Right lobe of liver (tissue), 6 donors: ENCODE data around the gene C5. TPM values are rescaled to one million over a fixed set of nuclear protein-coding genes. Genes with fewer than 3 reads are reported as not detected.

ENCODE experiments used
- ATAC-seq, 4 donors: fragments of 200-7000 bp; cut with Tn5 transposase; one replicate each; pipeline ENCODE4 v1.9.1; 2020; ENCODE audit warnings: mild to moderate bottlenecking in 4 of 4, moderate library complexity in 4 of 4
- DNase-seq, 3 donors: peaks; one replicate each; pipeline ENCODE4 v3.0.0-alpha.2; 2020
- H3K27ac ChIP-seq, 3 donors: fragments of 200-600 bp; one replicate each; pipeline ENCODE4 v1.8.0; 2022
- H3K27me3 ChIP-seq, 2 donors: fragments of 200-600 bp; one replicate each; pipeline ENCODE4 v1.8.0; 2022
- H3K36me3 ChIP-seq, 4 donors: fragments of 200-600 bp; sonication (generic) in 1 of 4; one replicate each; pipeline versions ENCODE4 v1.5.1 to v1.8.0; 2017 to 2022; ENCODE audit warnings: control low read depth in 1 of 4
- H3K4me1 ChIP-seq, 4 donors: fragments of 200-600 bp; sonication (generic) in 1 of 4; one replicate each; pipeline versions ENCODE4 v1.5.1 to v1.8.0; 2017 to 2022; ENCODE audit warnings: control low read depth in 1 of 4
- H3K4me3 ChIP-seq, 3 donors: fragments of 200-600 bp; one replicate each; pipeline ENCODE4 v1.8.0; 2022
- H3K9me3 ChIP-seq, 4 donors: fragments of 200-600 bp; sonication (generic) in 1 of 4; one replicate each; pipeline versions ENCODE4 v1.5.1 to v1.8.0; 2017 to 2022; ENCODE audit warnings: control low read depth in 1 of 4
- POLR2A ChIP-seq: fragments of 450-650 bp; IDR thresholded peaks from one replicate; pipeline ENCODE4 v1.6.1; 2017; ENCODE audit warnings: antibody characterized with exemption, mild to moderate bottlenecking
- WGBS: methylation state at CpG from one replicate; pipeline ENCODE4 v1.1.6; 2018; ENCODE audit warnings: low coverage, low lambda C conversion rate; ENCODE audit not compliant: insufficient coverage; ENCODE audit errors: missing lambda C conversion rate; 5-methylcytosine and 5-hydroxymethylcytosine counted together
- intact Hi-C, 2 donors: fragments of 100-400 bp; cut with DNase I; formaldehyde crosslinking; loops; one replicate each; pipeline versions ENCODE4 v1.11.2 to v1.14.1; 2022
- total RNA-seq, 6 experiments: library from RNA; depleted of rRNA in 2 of 6; stranded (reverse); fragments of >200 nt in 2 of 6; fragmentation: NEBNext Ultra II Directional in 3 of 6; extraction: Animal tissue kit (Norgen Biotek cat#: 25700) in 3 of 6; gene quantifications; one replicate each; pipeline versions ENCODE4 v1.1.0 to v1.2.4, GENCODE V29; 2016 to 2023
- TF ChIP-seq, protein P1 (sequence below), 4 donors: fragments of 200-600 bp in 3 of 4; fragments of 450-650 bp in 1 of 4; IDR thresholded peaks; one replicate each; pipeline versions ENCODE4 v1.5.1 to v1.8.0; 2016 to 2022; ENCODE audit warnings: antibody characterized with exemption in 4 of 4, mild to moderate bottlenecking in 2 of 4
- donor health status: DM: no; HTN: yes; CAD: no.
- donor health status: DM: no; HTN: no; CAD: no.
- donor health status: DM: no; HTN: no; CAD: no.
- donor health status: DM: no; HTN: yes; CAD: no.
- donor health status: DM: no; HTN: yes; CAD: no.

Gene C5
- total RNA-seq, 6 experiments from 2014 or later: 251 to 616 (median 411) TPM

- Histone ChIP-seq H3K27me3 (no peaks in the 10 kb centered on the region), H3K27ac (no peak overlapping the region), H3K4me3 (no peak overlapping the region), H3K36me3 (peaks cover 0 to 41% (median 20%) of the 10 kb centered on the region in 4 donors), H3K4me1 (peaks cover 0 to 15% (median 4%) of the 10 kb centered on the region in 4 donors), H3K9me3 (no peaks in the 10 kb centered on the region)
- no peak for DNase-seq
- intact Hi-C loops: no loop called here
- TF ChIP-seq, protein P1, sequence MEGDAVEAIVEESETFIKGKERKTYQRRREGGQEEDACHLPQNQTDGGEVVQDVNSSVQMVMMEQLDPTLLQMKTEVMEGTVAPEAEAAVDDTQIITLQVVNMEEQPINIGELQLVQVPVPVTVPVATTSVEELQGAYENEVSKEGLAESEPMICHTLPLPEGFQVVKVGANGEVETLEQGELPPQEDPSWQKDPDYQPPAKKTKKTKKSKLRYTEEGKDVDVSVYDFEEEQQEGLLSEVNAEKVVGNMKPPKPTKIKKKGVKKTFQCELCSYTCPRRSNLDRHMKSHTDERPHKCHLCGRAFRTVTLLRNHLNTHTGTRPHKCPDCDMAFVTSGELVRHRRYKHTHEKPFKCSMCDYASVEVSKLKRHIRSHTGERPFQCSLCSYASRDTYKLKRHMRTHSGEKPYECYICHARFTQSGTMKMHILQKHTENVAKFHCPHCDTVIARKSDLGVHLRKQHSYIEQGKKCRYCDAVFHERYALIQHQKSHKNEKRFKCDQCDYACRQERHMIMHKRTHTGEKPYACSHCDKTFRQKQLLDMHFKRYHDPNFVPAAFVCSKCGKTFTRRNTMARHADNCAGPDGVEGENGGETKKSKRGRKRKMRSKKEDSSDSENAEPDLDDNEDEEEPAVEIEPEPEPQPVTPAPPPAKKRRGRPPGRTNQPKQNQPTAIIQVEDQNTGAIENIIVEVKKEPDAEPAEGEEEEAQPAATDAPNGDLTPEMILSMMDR (IDR thresholded peaks at IDR 0.05): no peak
- ATAC-seq: no peak
- WGBS: 100% methylated on average over 1 of the region's 1 CpG
Observed at GRCh38 chr9:120948824-120949223, 101.3 kb downstream of the C5 start.

DNA sequence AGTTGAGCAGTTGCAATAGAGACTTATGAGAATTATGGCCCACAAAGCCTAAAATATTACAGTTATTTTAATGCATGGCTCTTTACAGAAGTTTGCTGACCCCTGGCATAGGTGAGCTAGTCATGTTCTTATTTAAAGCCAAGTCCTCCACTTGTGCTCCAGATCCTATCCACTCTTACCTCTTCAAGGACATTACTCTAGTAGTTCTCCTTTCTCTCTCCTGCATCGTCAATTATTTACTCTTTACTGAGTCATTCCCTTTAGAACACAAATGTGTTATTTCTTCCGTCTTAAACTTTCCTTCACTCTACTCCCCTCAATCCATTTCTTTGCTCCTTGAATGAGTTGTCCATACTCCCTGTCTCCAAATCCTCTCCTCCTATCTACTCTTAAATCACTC lies 102.9 kb downstream of the C5 start:
- intact Hi-C loops: no loop called here
- Histone ChIP-seq H3K9me3 (no peaks in the 10 kb centered on the region), H3K36me3 (peaks cover 0 to 25% (median 13%) of the 10 kb centered on the region in 4 donors), H3K27me3 (no peaks in the 10 kb centered on the region), H3K27ac (no peak overlapping the region), H3K4me1 (peaks cover 0 to 22% (median 9%) of the 10 kb centered on the region in 4 donors), H3K4me3 (no peak overlapping the region)
- no peak for ATAC-seq
- no peak for TF ChIP-seq POLR2A
- TF ChIP-seq, protein P1 (IDR thresholded peaks at IDR 0.05): no peak
- DNase-seq: no peak
- WGBS: 73% methylated on average over 2 of the region's 2 CpGs

GRCh38 chr9:120946259-120946658 lies 103.8 kb downstream of the C5 start:
- Histone ChIP-seq H3K9me3 (no peaks in the 10 kb centered on the region), H3K27ac (no peak overlapping the region), H3K27me3 (no peaks in the 10 kb centered on the region), H3K36me3 (peaks cover 0 to 15% (median 8%) of the 10 kb centered on the region in 4 donors), H3K4me3 (no peak overlapping the region), H3K4me1 (peaks cover 0 to 31% (median 12%) of the 10 kb centered on the region in 4 donors)
- intact Hi-C loops: no loop called here
- ATAC-seq (no peak), DNase-seq (no peak)
- WGBS: 70% methylated on average over 3 of the region's 3 CpGs
- TF ChIP-seq, protein P1 (IDR thresholded peaks at IDR 0.05): no peak
- TF ChIP-seq POLR2A: no peak

- no peaks in the 10 kb centered on the region for H3K27me3 ChIP-seq
- intact Hi-C loops: no loop called here
- H3K36me3 ChIP-seq: peaks cover 0 to 4% (median 2%) of the 10 kb centered on the region in 4 donors
- DNase-seq (no peak), ATAC-seq (peak in 2 of 4 donors; percentile 1 to 11)
- TF ChIP-seq, protein P1 (IDR thresholded peaks at IDR 0.05): no peak
- no peak for TF ChIP-seq POLR2A
- 38% methylated on average over 1 of the region's 3 CpGs for WGBS
- H3K4me3 ChIP-seq: no peak overlapping the region
- no peak overlapping the region for H3K27ac ChIP-seq
- peaks cover 0 to 25% (median 12%) of the 10 kb centered on the region in 4 donors for H3K4me1 ChIP-seq
- no peaks in the 10 kb centered on the region for H3K9me3 ChIP-seq
Observed at GRCh38 chr9:120944948-120945347, 105.1 kb downstream of the C5 start.

DNA sequence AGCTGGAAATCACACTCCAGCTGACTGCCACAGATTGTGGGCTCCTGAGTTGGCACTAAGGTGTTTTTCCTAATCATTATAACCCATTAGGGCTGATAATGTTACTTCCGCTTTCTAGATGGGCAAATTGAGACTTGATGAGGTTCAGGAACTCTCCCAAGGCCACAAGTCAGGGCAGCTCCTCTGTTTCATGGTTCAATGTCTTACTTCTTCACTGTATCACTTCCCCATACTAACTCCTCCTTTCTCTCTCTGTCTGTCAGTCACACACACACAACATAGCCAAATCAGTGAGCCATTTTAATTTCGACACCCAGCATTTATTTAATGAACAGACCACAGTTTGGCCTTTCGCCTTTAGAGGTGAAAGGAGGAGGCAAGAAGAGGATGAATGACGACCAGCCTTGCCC lies 105.6 kb downstream of the C5 start:
- no peaks in the 10 kb centered on the region for H3K9me3 ChIP-seq
- H3K27me3 ChIP-seq: no peaks in the 10 kb centered on the region
- no peak overlapping the region for H3K27ac ChIP-seq
- peaks cover 0 to 25% (median 12%) of the 10 kb centered on the region in 4 donors for H3K4me1 ChIP-seq
- 76% methylated on average over 4 of the region's 4 CpGs for WGBS
- DNase-seq (no peak), ATAC-seq (peak in 3 of 4 donors; percentile 2 to 7 (median 2))
- TF ChIP-seq, protein P1 (IDR thresholded peaks at IDR 0.05): no peak
- no peak for TF ChIP-seq POLR2A
- intact Hi-C loops: no loop called here
- H3K4me3 ChIP-seq: no peak overlapping the region
- H3K36me3 ChIP-seq: peaks cover 0 to 2% (median 0%) of the 10 kb centered on the region in 4 donors
